ENCODE data around the gene SPDYE2B.
"Not testable (repeated sequence)": the region's sequence is repeated elsewhere in the genome, so short reads cannot be mapped to it uniquely, and the experiment has no call there.

SPDYE2B gene

DNA sequence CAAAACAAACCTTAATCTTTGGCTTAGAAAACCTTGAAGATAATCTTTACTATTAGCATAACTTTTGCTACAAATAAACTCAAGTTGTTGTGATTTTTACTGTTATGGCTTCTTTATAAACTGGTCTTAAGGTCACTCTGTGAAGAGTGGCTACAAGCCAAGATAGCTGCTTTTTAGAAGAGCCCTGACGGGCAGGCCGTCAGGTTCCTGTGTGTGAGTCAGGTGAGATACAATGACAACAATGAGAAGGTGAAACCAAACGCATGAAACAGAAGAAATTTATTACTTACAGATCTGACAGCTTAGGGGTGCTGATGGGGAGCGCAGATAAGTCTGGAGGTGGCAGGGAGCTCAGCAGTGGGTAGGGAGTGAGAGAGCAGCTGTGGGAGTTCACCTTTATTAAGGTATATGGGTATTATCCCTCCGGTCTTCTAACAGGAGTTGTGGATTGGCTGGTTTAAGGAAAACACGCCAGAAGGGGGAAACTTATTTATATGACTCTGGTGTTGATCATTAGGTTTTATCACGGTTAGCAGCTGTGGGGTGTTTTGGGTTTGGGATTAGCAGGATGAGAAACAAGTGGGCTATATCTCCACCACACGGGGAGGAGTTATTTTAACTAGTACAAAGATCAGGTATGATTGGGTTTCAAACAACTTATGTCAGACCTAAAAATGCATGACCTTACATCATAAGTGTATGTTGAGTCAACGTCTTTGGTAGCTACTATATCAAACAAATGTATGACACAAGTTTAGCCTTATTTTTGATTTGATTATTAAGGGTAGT is 49.0 kb downstream of the SPDYE2B start:
- in situ Hi-C loops (cut with MboI; ENCODE audit: low sequenced_read_pairs), result not testable (repeated sequence)
